Jurkat, Clone E6-1 (cell line): ENCODE measurements around the gene LRRC37A2. TPM values are rescaled to one million over a fixed set of nuclear protein-coding genes. Genes with fewer than 3 reads are reported as not detected.
A peak's percentile ranks its signal among the peaks of the same experiment; 100 is the strongest.
"Not testable (repeated sequence)": the region's sequence is repeated elsewhere in the genome, so short reads cannot be mapped to it uniquely, and the experiment has no call there.

ENCODE experiments used
- DNase-seq: peaks from one replicate; pipeline ENCODE4 v3.0.0-alpha.2; 2011; ENCODE audit warnings: low read depth, low spot score
- H3K4me3 ChIP-seq: 2 replicates; pipeline ENCODE4 v1.5.1; 2011; ENCODE audit warnings: mild to moderate bottlenecking, low read length, control low read depth, moderate library complexity
- polyA plus RNA-seq: library from polyadenylated mRNA; unstranded; fragments of >200 nt; gene quantifications from one replicate; pipeline ENCODE4 v1.2.1, GENCODE V29; 2012; ENCODE audit warnings: missing spikeins; ENCODE audit not compliant: insufficient read length, insufficient read depth

The LRRC37A2 gene
- polyA plus RNA-seq, result 27.7 TPM

- not testable (repeated sequence) for DNase-seq, H3K4me3 ChIP-seq
Observed at GRCh38 chr17:46512168-46512567, at the start of gene LRRC37A2. Gene LRRC37A2, plus strand, starts transcription at chr17:46512468. Its CDS starts 245 bp downstream, at chr17:46512713.

- not testable (repeated sequence) for DNase-seq
Observed at GRCh38 chr17:46467618-46468017, 44.6 kb upstream of the LRRC37A2 start.

GRCh38 chr17:46474489-46474888, 37.8 kb upstream of the LRRC37A2 start:
- not testable (repeated sequence) for DNase-seq, H3K4me3 ChIP-seq

More at GRCh38 chr17:46467618-46468017, 44.6 kb upstream of the LRRC37A2 start:
- not testable (repeated sequence) for H3K4me3 ChIP-seq

- not testable (repeated sequence) for H3K4me3 ChIP-seq, DNase-seq
Observed at GRCh38 chr17:46475583-46475982, 36.7 kb upstream of the LRRC37A2 start.

- H3K4me3 ChIP-seq, DNase-seq: not testable (repeated sequence)
Observed at GRCh38 chr17:46478823-46479222, 33.4 kb upstream of the LRRC37A2 start.

- DNase-seq, H3K4me3 ChIP-seq: not testable (repeated sequence)
Observed at GRCh38 chr17:46481310-46481709, 31.0 kb upstream of the LRRC37A2 start.

GRCh38 chr17:46492021-46492420, 20.2 kb upstream of the LRRC37A2 start:
- not testable (repeated sequence) for DNase-seq, H3K4me3 ChIP-seq

- DNase-seq, H3K4me3 ChIP-seq: not testable (repeated sequence)
Observed at GRCh38 chr17:46499437-46500139, 12.7 kb upstream of the LRRC37A2 start.

- not testable (repeated sequence) for DNase-seq, H3K4me3 ChIP-seq
Observed at GRCh38 chr17:46505896-46506295, 6.4 kb upstream of the LRRC37A2 start.

GRCh38 chr17:46534716-46535115, 22.4 kb downstream of the LRRC37A2 start:
- DNase-seq, H3K4me3 ChIP-seq: not testable (repeated sequence)

- peak; percentile 39 for DNase-seq
- not testable (repeated sequence) for H3K4me3 ChIP-seq
Observed at GRCh38 chr17:46548607-46549006, 36.3 kb downstream of the LRRC37A2 start.

- H3K4me3 ChIP-seq, DNase-seq: not testable (repeated sequence)
Observed at GRCh38 chr17:46559155-46559554, 46.9 kb downstream of the LRRC37A2 start.

GRCh38 chr17:46560048-46560447, 47.8 kb downstream of the LRRC37A2 start:
- not testable (repeated sequence) for DNase-seq, H3K4me3 ChIP-seq

GRCh38 chr17:46566284-46566683, 54.0 kb downstream of the LRRC37A2 start:
- H3K4me3 ChIP-seq, DNase-seq: not testable (repeated sequence)

- not testable (repeated sequence) for DNase-seq, H3K4me3 ChIP-seq
Observed at GRCh38 chr17:46566980-46567379, 54.7 kb downstream of the LRRC37A2 start.

- DNase-seq, H3K4me3 ChIP-seq: not testable (repeated sequence)
Observed at GRCh38 chr17:46571796-46572195, 59.5 kb downstream of the LRRC37A2 start.

- H3K4me3 ChIP-seq, DNase-seq: not testable (repeated sequence)
Observed at GRCh38 chr17:46579083-46580075, 67.1 kb downstream of the LRRC37A2 start, which contains the start of gene ARL17A. Gene ARL17A, minus strand, starts transcription at chr17:46579691. Its CDS starts 3,369 bp downstream, at chr17:46576322.

- not testable (repeated sequence) for H3K4me3 ChIP-seq, DNase-seq
Observed at GRCh38 chr17:46580082-46580481, 67.8 kb downstream of the LRRC37A2 start.

- H3K4me3 ChIP-seq, DNase-seq: not testable (repeated sequence)
Observed at GRCh38 chr17:46585444-46585843, 73.2 kb downstream of the LRRC37A2 start.
